ENCODE data around the gene TK1. TPM values are rescaled to one million over a fixed set of nuclear protein-coding genes. Genes with fewer than 3 reads are reported as not detected.

Gene TK1
- total RNA-seq, 1 donor from 2014 or later: 69.0 TPM

- Mint-ChIP-seq H3K9me3 (no peaks in the 10 kb centered on the region), H3K4me3 (peak overlapping the region; percentile 83), H3K27me3 (no peaks in the 10 kb centered on the region), H3K36me3 (ENCODE audit: low read depth) (peaks cover 70% of the 10 kb centered on the region), H3K4me1 (peaks cover 75% of the 10 kb centered on the region), H3K27ac (peak overlapping the region; percentile 67)
- intact Hi-C loops (cut with micrococcal nuclease): loop anchor here (1.0 to 5.0 kb wide), 5 partner anchors 22 to 1703 kb away; partner anchors contain the start of genes CBX4 and SYNGR2
- DNase-seq: peak; percentile 94
Measured at GRCh38 chr17:78133971-78134898, 52.6 kb downstream of the TK1 start.

- H3K36me3 Mint-ChIP-seq (ENCODE audit: low read depth): peaks cover 65% of the 10 kb centered on the region
Measured at GRCh38 chr17:78133179-78133951, 53.5 kb downstream of the TK1 start.

GRCh38 chr17:78132767-78133178 is 54.1 kb downstream of the TK1 start:
- intact Hi-C loops (cut with micrococcal nuclease): loop anchor here (1.0 to 5.0 kb wide), 4 partner anchors 11 to 1705 kb away; partner anchors contain the start of genes CBX4 and SYNGR2
- peak overlapping the region; percentile 83 for H3K4me3 Mint-ChIP-seq
- no peak for DNase-seq
- H3K27ac Mint-ChIP-seq: peak overlapping the region; percentile 67
- peaks cover 62% of the 10 kb centered on the region for H3K36me3 Mint-ChIP-seq (ENCODE audit: low read depth)
- no peaks in the 10 kb centered on the region for H3K9me3 Mint-ChIP-seq
- no peaks in the 10 kb centered on the region for H3K27me3 Mint-ChIP-seq
- peaks cover 66% of the 10 kb centered on the region for H3K4me1 Mint-ChIP-seq

More at GRCh38 chr17:78133179-78133951, 53.5 kb downstream of the TK1 start:
- intact Hi-C loops (cut with micrococcal nuclease): loop anchor here (5.0 kb wide), 3 partner anchors 34 to 1704 kb away; partner anchors contain the start of genes CBX4 and SYNGR2
- Mint-ChIP-seq H3K4me1 (peaks cover 72% of the 10 kb centered on the region), H3K27me3 (no peaks in the 10 kb centered on the region), H3K27ac (peak overlapping the region; percentile 67), H3K9me3 (no peaks in the 10 kb centered on the region), H3K4me3 (peak overlapping the region; percentile 83)
- peak; percentile 70 for DNase-seq

- H3K36me3 Mint-ChIP-seq (ENCODE audit: low read depth): peaks cover 59% of the 10 kb centered on the region
- peaks cover 62% of the 10 kb centered on the region for H3K4me1 Mint-ChIP-seq
- H3K9me3 Mint-ChIP-seq: no peaks in the 10 kb centered on the region
- peak overlapping the region; percentile 67 for H3K27ac Mint-ChIP-seq
- intact Hi-C loops (cut with micrococcal nuclease): loop anchor here (1.0 to 5.0 kb wide), 4 partner anchors 11 to 1705 kb away; partner anchors contain the start of genes CBX4 and SYNGR2
- no peaks in the 10 kb centered on the region for H3K27me3 Mint-ChIP-seq
- DNase-seq: peak; percentile 91
- H3K4me3 Mint-ChIP-seq: peak overlapping the region; percentile 83
Measured at GRCh38 chr17:78132084-78132676, 54.7 kb downstream of the TK1 start.

GRCh38 chr17:78131172-78132083 is 55.4 kb downstream of the TK1 start:
- Mint-ChIP-seq H3K4me1 (peaks cover 60% of the 10 kb centered on the region), H3K27ac (peak overlapping the region; percentile 97), H3K27me3 (no peaks in the 10 kb centered on the region), H3K36me3 (ENCODE audit: low read depth) (peaks cover 56% of the 10 kb centered on the region), H3K9me3 (no peaks in the 10 kb centered on the region), H3K4me3 (peak overlapping the region; percentile 99)
- DNase-seq: peak; percentile 85
- intact Hi-C loops (cut with micrococcal nuclease): loop anchor here (1.0 to 5.0 kb wide), 5 partner anchors 10 to 1706 kb away; partner anchors contain the start of genes CBX4, SYNGR2 and TNRC6C

GRCh38 chr17:78130437-78131101 is 56.3 kb downstream of the TK1 start, which contains the start of gene TMC8:
Gene TMC8 (plus strand): TSS chr17:78130771. CDS start chr17:78131589, 818 bp downstream.
- peak; percentile 95 for DNase-seq
- Mint-ChIP-seq H3K36me3 (ENCODE audit: low read depth) (peaks cover 50% of the 10 kb centered on the region), H3K27ac (peak within 1 kb of the TSS; percentile 97), H3K27me3 (no peaks in the 10 kb centered on the region), H3K4me1 (peaks cover 55% of the 10 kb centered on the region), H3K4me3 (peak within 1 kb of the TSS; percentile 99), H3K9me3 (no peaks in the 10 kb centered on the region)
- intact Hi-C loops (cut with micrococcal nuclease): loop anchor here (1.0 to 5.0 kb wide), 5 partner anchors 10 to 1707 kb away; partner anchors contain the start of genes CBX4, SYNGR2 and TNRC6C

- DNase-seq: no peak
- H3K9me3 Mint-ChIP-seq: no peaks in the 10 kb centered on the region
- peaks cover 52% of the 10 kb centered on the region for H3K4me1 Mint-ChIP-seq
- H3K4me3 Mint-ChIP-seq: peak overlapping the region; percentile 99
- no peaks in the 10 kb centered on the region for H3K27me3 Mint-ChIP-seq
- peak overlapping the region; percentile 97 for H3K27ac Mint-ChIP-seq
- intact Hi-C loops (cut with micrococcal nuclease): loop anchor here (1.0 to 5.0 kb wide), 5 partner anchors 10 to 1707 kb away; partner anchors contain the start of genes CBX4, SYNGR2 and TNRC6C
- H3K36me3 Mint-ChIP-seq (ENCODE audit: low read depth): peaks cover 48% of the 10 kb centered on the region
Measured at GRCh38 chr17:78130090-78130436, 56.8 kb downstream of the TK1 start.

GRCh38 chr17:78129351-78130089 is 57.3 kb downstream of the TK1 start:
- intact Hi-C loops (cut with micrococcal nuclease): loop anchor here (1.0 to 5.0 kb wide), 6 partner anchors 11 to 1708 kb away; partner anchors contain the start of genes CBX4, SYNGR2 and TNRC6C
- Mint-ChIP-seq H3K27ac (peak overlapping the region; percentile 97), H3K4me1 (peaks cover 52% of the 10 kb centered on the region), H3K4me3 (peak overlapping the region; percentile 99), H3K27me3 (no peaks in the 10 kb centered on the region), H3K9me3 (no peaks in the 10 kb centered on the region), H3K36me3 (ENCODE audit: low read depth) (peaks cover 46% of the 10 kb centered on the region)
- DNase-seq: peak; percentile 84

- H3K36me3 Mint-ChIP-seq (ENCODE audit: low read depth): peaks cover 46% of the 10 kb centered on the region
- no peaks in the 10 kb centered on the region for H3K9me3 Mint-ChIP-seq
- intact Hi-C loops (cut with micrococcal nuclease): loop anchor here (5.0 kb wide), 1 partner anchor 229 kb away; no protein-coding TSS in a partner anchor
- H3K4me1 Mint-ChIP-seq: peaks cover 52% of the 10 kb centered on the region
- no peaks in the 10 kb centered on the region for H3K27me3 Mint-ChIP-seq
- peak within 1 kb of the TSS; percentile 99 for H3K4me3 Mint-ChIP-seq
- peak; percentile 91 for DNase-seq
- H3K27ac Mint-ChIP-seq: peak within 1 kb of the TSS; percentile 97
Measured at GRCh38 chr17:78128551-78129350, 58.1 kb downstream of the TK1 start, which contains the start of gene TMC6. Gene TMC6 (minus strand): TSS chr17:78128755. CDS start chr17:78126832, 1,923 bp downstream.

GRCh38 chr17:78127888-78128550 is 58.8 kb downstream of the TK1 start:
- H3K4me3 Mint-ChIP-seq: peak overlapping the region; percentile 91

More at GRCh38 chr17:78127888-78128550, 58.8 kb downstream of the TK1 start:
- Mint-ChIP-seq H3K36me3 (ENCODE audit: low read depth) (peaks cover 46% of the 10 kb centered on the region), H3K9me3 (no peaks in the 10 kb centered on the region), H3K27me3 (no peaks in the 10 kb centered on the region), H3K27ac (peak overlapping the region; percentile 88), H3K4me1 (peaks cover 53% of the 10 kb centered on the region)
- intact Hi-C loops (cut with micrococcal nuclease): loop anchor here (5.0 kb wide), 1 partner anchor 229 kb away; no protein-coding TSS in a partner anchor
- peak; percentile 74 for DNase-seq
